Neuronal stem cell (in vitro differentiated cells): ENCODE data around the gene JMJD7.
A peak's percentile ranks its signal among the peaks of the same experiment; 100 is the strongest.

Experiments used
- DNase-seq: peaks from one replicate; pipeline ENCODE4 v3.0.0-alpha.2; 2013; ENCODE audit warnings: low spot score
- H2AFZ ChIP-seq: one replicate; pipeline ENCODE4 v1.6.1; 2013; ENCODE audit warnings: mild to moderate bottlenecking, low read length, inconsistent platforms
- H2AK5ac ChIP-seq: 2 replicates; pipeline ENCODE4 v1.6.1; 2013; ENCODE audit warnings: low read depth, mild to moderate bottlenecking, inconsistent platforms, low read length, moderate library complexity, mixed read lengths
- H2BK120ac ChIP-seq: 2 replicates; pipeline ENCODE4 v1.6.1; 2013; ENCODE audit warnings: low read depth, mild to moderate bottlenecking, inconsistent platforms, low read length, moderate library complexity, mixed read lengths
- H2BK12ac ChIP-seq: one replicate; pipeline ENCODE4 v1.6.1; 2013; ENCODE audit warnings: low read length, inconsistent platforms
- H2BK15ac ChIP-seq: 2 replicates; pipeline ENCODE4 v1.6.1; 2013; ENCODE audit warnings: mild to moderate bottlenecking, low read length, inconsistent platforms, mixed read lengths
- H2BK5ac ChIP-seq: one replicate; pipeline ENCODE4 v1.6.1; 2013; ENCODE audit warnings: inconsistent platforms, mild to moderate bottlenecking, low read length, moderate library complexity
- H3K14ac ChIP-seq: one replicate; pipeline ENCODE4 v1.6.1; 2013; ENCODE audit warnings: low read length, inconsistent platforms
- H3K18ac ChIP-seq: 2 replicates; pipeline ENCODE4 v1.6.1; 2013; ENCODE audit warnings: low read length, inconsistent platforms
- H3K23ac ChIP-seq: 2 replicates; pipeline ENCODE4 v1.6.1; 2013; ENCODE audit warnings: low read depth, mild to moderate bottlenecking, mixed read lengths, low read length, inconsistent platforms; ENCODE audit not compliant: poor library complexity
- H3K27ac ChIP-seq: replicated peaks from 3 replicates; pipeline ENCODE4 v1.5.1; 2013; ENCODE audit warnings: low read length, inconsistent platforms
- H3K27me3 ChIP-seq, 3 experiments: 2 replicates each; pipeline ENCODE4 v1.6.1; 2013; ENCODE audit warnings: low read length in 3 of 3, mild to moderate bottlenecking in 2 of 3, inconsistent platforms in 1 of 3, low read depth in 1 of 3, mixed read lengths in 1 of 3, moderate library complexity in 1 of 3; ENCODE audit not compliant: control insufficient read depth in 3 of 3, insufficient read depth in 3 of 3
- H3K36me3 ChIP-seq, 2 donors: replicated peaks in 1 of 2; 2 replicates each; pipeline ENCODE4 v1.6.1; 2013; ENCODE audit warnings: low read length in 2 of 2; ENCODE audit not compliant: control insufficient read depth in 2 of 2, insufficient read depth in 2 of 2
- H3K4ac ChIP-seq: 2 replicates; pipeline ENCODE4 v1.6.1; 2013; ENCODE audit warnings: inconsistent platforms, mild to moderate bottlenecking, low read length, moderate library complexity
- H3K4me1 ChIP-seq, 2 donors: 1 replicate in 1 of 2; 2 replicates in 1 of 2; pipeline ENCODE4 v1.6.1; 2013; ENCODE audit warnings: low read length in 2 of 2, low read depth in 1 of 2; ENCODE audit not compliant: control insufficient read depth in 2 of 2, insufficient read depth in 1 of 2
- H3K4me2 ChIP-seq: one replicate; pipeline ENCODE4 v1.6.1; 2013; ENCODE audit warnings: mild to moderate bottlenecking, low read length, inconsistent platforms; ENCODE audit not compliant: insufficient read depth, poor library complexity, severe bottlenecking
- H3K4me3 ChIP-seq, 2 donors: 2 replicates each; pipeline ENCODE4 v1.5.1; 2013; ENCODE audit warnings: low read length in 2 of 2, mild to moderate bottlenecking in 2 of 2, inconsistent platforms in 1 of 2, moderate library complexity in 1 of 2
- H3K79me1 ChIP-seq: one replicate; pipeline ENCODE4 v1.6.1; 2013; ENCODE audit warnings: low read depth, mild to moderate bottlenecking, inconsistent platforms, low read length, moderate library complexity
- H3K9ac ChIP-seq: one replicate; pipeline ENCODE4 v1.6.1; 2013; ENCODE audit warnings: mild to moderate bottlenecking, low read depth, low read length, inconsistent platforms; ENCODE audit not compliant: poor library complexity
- H3K9me3 ChIP-seq, 2 donors: replicated peaks in 1 of 2; 2 replicates each; pipeline versions ENCODE3 to v1.6.1; 2013; ENCODE audit warnings: low read length in 2 of 2, mild to moderate bottlenecking in 2 of 2, inconsistent platforms in 1 of 2, low read depth in 1 of 2, mixed read lengths in 1 of 2, moderate library complexity in 1 of 2; ENCODE audit not compliant: control insufficient read depth in 2 of 2, insufficient read depth in 1 of 2
- H4K8ac ChIP-seq: one replicate; pipeline ENCODE4 v1.6.1; 2013; ENCODE audit warnings: low read depth, mild to moderate bottlenecking, inconsistent platforms, low read length, moderate library complexity
- H4K91ac ChIP-seq: one replicate; pipeline ENCODE4 v1.6.1; 2013; ENCODE audit warnings: low read length, low read depth, mild to moderate bottlenecking, inconsistent platforms; ENCODE audit not compliant: poor library complexity
- WGBS, 2 donors: extraction: QIAGEN DNeasy Blood & Tissue Kit; methylation state at CpG; one replicate each; pipeline ENCODE4 v1.1.7; 2013; ENCODE audit warnings: missing lambda C conversion rate in 2 of 2, mixed read lengths in 1 of 2; ENCODE audit not compliant: insufficient read length in 2 of 2, insufficient replicate concordance in 1 of 2; ENCODE audit errors: extremely low coverage in 2 of 2; 5-methylcytosine and 5-hydroxymethylcytosine counted together

Gene JMJD7

DNA sequence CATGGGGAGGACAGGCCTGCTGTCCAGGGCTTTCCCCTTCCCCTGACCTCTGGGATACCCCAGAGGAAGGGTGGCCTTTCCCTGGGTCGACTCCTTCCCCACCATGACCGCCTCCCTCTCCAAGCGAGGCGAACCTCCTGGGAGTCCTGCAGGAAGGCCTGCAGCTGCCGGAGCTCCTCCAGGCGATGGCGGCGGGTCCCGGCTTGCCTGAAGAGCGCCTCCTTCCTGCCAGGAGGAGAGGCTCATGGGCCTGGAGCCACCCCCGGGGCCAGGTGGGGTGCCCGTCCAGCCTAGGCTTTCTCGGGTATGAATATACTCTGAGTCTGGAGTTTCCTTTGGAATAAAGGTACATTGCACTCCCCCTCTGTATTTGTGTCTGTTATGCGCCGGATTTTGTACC, 30.9 kb downstream of the JMJD7 start:
- Histone ChIP-seq H2AFZ (no peak overlapping the region), H3K9ac (no peak overlapping the region), H2AK5ac (peak overlapping the region; percentile 25), H3K27ac (no peak overlapping the region), H3K4ac (no peak overlapping the region), H2BK12ac (peak overlapping the region; percentile 91), H3K18ac (peak overlapping the region; percentile 90), H3K4me1 (peaks cover 12 to 20% of the 10 kb centered on the region in 2 donors), H3K79me1 (peaks cover 2% of the 10 kb centered on the region), H3K4me3 (no peak overlapping the region), H4K91ac (no peak overlapping the region), H2BK5ac (peak overlapping the region; percentile 67), H3K4me2 (no peak overlapping the region), H3K36me3 (no peaks in the 10 kb centered on the region), H3K9me3 (peaks cover 0 to 3% of the 10 kb centered on the region in 2 donors), H3K14ac (no peak overlapping the region), H3K27me3 (no peaks in the 10 kb centered on the region), H4K8ac (no peak overlapping the region), H2BK120ac (no peak overlapping the region), H2BK15ac (no peak overlapping the region), H3K23ac (peak overlapping the region; percentile 83)
- WGBS, 2 donors: no CpG with 5 or more reads among the region's 15 CpGs
- DNase-seq: no peak

DNA sequence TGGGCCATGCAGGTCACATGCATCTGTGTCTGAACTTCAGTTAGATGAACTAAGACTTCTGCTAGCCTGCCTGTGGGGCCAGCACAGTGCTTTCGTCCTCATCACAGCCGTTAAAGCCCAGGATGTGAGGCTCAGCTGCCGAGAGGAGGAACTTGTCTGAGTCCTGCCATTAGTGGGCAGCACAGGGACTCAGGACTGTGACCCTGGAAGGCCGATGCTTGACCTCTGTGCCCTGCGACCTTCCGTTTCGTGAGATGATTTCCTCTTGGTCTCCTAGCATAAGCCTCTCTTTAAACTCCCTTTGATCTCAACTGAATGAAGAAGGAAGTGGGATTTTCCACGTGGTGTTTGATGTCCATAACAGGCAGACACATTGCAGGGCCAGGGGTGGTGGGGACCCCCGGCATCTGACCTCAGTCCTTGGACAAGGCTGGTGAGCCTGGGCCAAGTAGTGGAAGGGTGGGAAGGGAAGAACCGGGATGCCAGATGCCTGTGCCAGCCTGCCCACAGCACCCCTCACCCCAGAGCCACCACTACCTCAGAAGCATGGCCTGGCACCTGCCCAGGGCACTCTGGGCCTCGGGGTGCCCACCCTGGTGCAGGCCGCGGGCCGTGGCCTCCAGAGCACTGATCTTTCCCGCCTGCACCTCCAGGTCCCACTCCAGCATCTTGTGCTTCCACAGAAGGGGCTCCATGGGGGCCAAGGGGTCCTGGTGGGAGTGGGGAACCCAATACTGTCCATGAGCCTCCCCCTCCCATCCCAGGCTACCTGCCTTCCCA, 32.3 kb downstream of the JMJD7 start:
- H2AFZ ChIP-seq: peak overlapping the region; percentile 78
- no peak overlapping the region for H2BK5ac ChIP-seq
- H3K9ac ChIP-seq: no peak overlapping the region
- H3K9me3 ChIP-seq: peaks cover 0 to 3% of the 10 kb centered on the region in 2 donors
- DNase-seq: no peak
- no CpG with 5 or more reads among the region's 15 CpGs for WGBS, 2 donors
- H2BK15ac ChIP-seq: no peak overlapping the region
- no peaks in the 10 kb centered on the region for H3K27me3 ChIP-seq
- peaks cover under 1% of the 10 kb centered on the region for H3K79me1 ChIP-seq
- no peaks in the 10 kb centered on the region for H3K36me3 ChIP-seq
- H3K4me3 ChIP-seq: no peak overlapping the region
- H4K91ac ChIP-seq: no peak overlapping the region
- peak overlapping the region; percentile 31 for H3K23ac ChIP-seq
- H2AK5ac ChIP-seq: peak overlapping the region; percentile 85
- H2BK12ac ChIP-seq: peak overlapping the region; percentile 23
- H2BK120ac ChIP-seq: no peak overlapping the region
- H3K18ac ChIP-seq: peak overlapping the region; percentile 53
- no peak overlapping the region for H3K14ac ChIP-seq
- H3K4ac ChIP-seq: peak overlapping the region; percentile 70
- H3K4me1 ChIP-seq: peaks cover 8 to 16% of the 10 kb centered on the region in 2 donors
- no peak overlapping the region for H3K27ac ChIP-seq
- H4K8ac ChIP-seq: no peak overlapping the region
- no peak overlapping the region for H3K4me2 ChIP-seq

DNA sequence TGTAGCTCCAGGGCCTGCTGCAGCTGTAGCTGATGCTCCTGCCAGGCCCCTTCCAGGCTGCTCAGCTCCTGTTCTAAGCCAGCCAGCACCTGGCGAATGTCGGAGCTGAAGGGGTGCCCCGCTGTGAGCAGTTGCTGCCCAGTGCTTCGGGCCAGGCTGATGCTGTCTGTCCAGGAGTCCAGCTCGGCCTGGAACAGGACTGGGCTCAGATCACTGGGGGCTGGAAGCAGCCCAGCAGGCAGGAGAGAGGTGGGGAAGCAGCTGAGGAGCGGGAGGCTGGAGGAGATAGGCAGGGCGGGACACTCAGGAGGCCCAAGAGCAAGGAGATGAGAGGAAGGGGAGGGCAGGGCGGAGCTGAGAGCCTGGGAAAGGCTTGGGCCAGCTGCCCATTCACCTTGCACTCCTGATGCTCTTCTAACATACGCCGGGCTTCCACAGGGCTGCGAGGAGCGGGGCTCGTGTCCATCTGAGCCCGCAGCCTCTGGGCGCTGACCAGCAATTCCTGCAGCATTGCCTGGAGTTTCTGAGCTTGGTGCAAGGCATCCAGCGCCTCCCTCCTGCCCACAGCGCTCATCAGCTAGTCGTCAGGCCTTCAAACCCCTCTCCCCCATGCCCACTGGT, 34.0 kb downstream of the JMJD7 start:
- no peaks in the 10 kb centered on the region for H3K27me3 ChIP-seq
- peak overlapping the region; percentile 68 for H3K18ac ChIP-seq
- no peaks in the 10 kb centered on the region for H3K79me1 ChIP-seq
- H2BK15ac ChIP-seq: no peak overlapping the region
- no peak overlapping the region for H2BK120ac ChIP-seq
- H3K4ac ChIP-seq: no peak overlapping the region
- no peak overlapping the region for H3K9ac ChIP-seq
- H3K23ac ChIP-seq: no peak overlapping the region
- no CpG with 5 or more reads among the region's 18 CpGs for WGBS, 2 donors
- peak overlapping the region; percentile 26 for H2AFZ ChIP-seq
- peaks cover 0 to 3% of the 10 kb centered on the region in 2 donors for H3K9me3 ChIP-seq
- H3K36me3 ChIP-seq: no peaks in the 10 kb centered on the region
- peak overlapping the region; percentile 59 for H2AK5ac ChIP-seq
- H3K4me1 ChIP-seq: peaks cover 20 to 24% of the 10 kb centered on the region in 2 donors
- no peak overlapping the region for H4K91ac ChIP-seq
- H3K4me3 ChIP-seq: no peak overlapping the region
- H4K8ac ChIP-seq: no peak overlapping the region
- peak overlapping the region; percentile 93 for H2BK12ac ChIP-seq
- DNase-seq: no peak
- H3K27ac ChIP-seq: no peak overlapping the region
- H3K4me2 ChIP-seq: no peak overlapping the region
- peak overlapping the region; percentile 67 for H3K14ac ChIP-seq
- peak overlapping the region; percentile 32 for H2BK5ac ChIP-seq

DNA sequence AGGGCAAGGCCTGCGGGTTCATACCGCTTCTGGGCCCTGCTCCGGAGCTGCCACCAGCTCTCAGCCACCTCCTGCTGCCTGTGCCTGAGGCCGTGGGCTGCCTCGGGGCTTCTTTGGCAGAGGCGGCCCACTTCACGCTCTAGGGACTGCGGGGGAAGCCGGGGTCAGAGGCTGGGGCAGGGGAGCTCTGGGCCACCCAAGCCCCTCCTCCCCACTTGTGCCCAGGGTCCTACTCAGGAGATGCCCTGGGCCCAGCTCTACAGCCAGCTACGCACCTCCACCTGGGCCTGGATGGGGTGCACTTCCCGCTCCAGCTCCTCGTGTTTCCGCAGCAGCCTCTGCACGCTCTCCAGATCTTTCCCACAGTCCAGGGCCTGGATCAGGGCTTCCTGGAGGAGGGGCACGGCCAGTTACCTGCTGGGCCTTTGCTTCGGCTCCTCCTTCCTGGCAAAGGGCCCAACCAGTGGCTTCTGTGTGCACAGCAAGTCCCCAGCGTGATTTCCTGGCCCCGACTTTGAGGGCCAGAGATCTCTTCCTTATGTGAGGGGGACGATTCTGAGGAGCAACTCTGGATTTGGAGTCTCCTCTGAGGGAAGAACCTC, 34.7 kb downstream of the JMJD7 start:
- Histone ChIP-seq H3K18ac (peak overlapping the region; percentile 79), H3K79me1 (no peaks in the 10 kb centered on the region), H2BK12ac (no peak overlapping the region), H3K4me2 (no peak overlapping the region), H3K27ac (no peak overlapping the region), H3K4ac (no peak overlapping the region), H2AFZ (peak overlapping the region; percentile 26), H2BK5ac (peak overlapping the region; percentile 32), H3K36me3 (no peaks in the 10 kb centered on the region), H3K23ac (peak overlapping the region; percentile 81), H2BK15ac (peak overlapping the region; percentile 10), H3K9me3 (peaks cover 0 to 3% of the 10 kb centered on the region in 2 donors), H4K8ac (peak overlapping the region; percentile 73), H2BK120ac (no peak overlapping the region), H4K91ac (no peak overlapping the region), H3K4me3 (no peak overlapping the region), H3K9ac (peak overlapping the region; percentile 3), H3K14ac (peak overlapping the region; percentile 67), H2AK5ac (peak overlapping the region; percentile 59), H3K4me1 (peaks cover 20 to 29% of the 10 kb centered on the region in 2 donors), H3K27me3 (no peaks in the 10 kb centered on the region)
- DNase-seq: no peak
- no CpG with 5 or more reads among the region's 19 CpGs for WGBS, 2 donors
